NCI-H82 treated with DMSO at 0.1 percent for 48 hours (cell line): ENCODE data around the gene CRABP1.
A peak's percentile ranks its signal among the peaks of the same experiment; 100 is the strongest.

Experiments
- DNase-seq: peaks from one replicate; lab custom pipeline; 2025; ENCODE audit not compliant: unreplicated experiment; lab: John Stamatoyannopoulos, UW

The CRABP1 gene

DNA sequence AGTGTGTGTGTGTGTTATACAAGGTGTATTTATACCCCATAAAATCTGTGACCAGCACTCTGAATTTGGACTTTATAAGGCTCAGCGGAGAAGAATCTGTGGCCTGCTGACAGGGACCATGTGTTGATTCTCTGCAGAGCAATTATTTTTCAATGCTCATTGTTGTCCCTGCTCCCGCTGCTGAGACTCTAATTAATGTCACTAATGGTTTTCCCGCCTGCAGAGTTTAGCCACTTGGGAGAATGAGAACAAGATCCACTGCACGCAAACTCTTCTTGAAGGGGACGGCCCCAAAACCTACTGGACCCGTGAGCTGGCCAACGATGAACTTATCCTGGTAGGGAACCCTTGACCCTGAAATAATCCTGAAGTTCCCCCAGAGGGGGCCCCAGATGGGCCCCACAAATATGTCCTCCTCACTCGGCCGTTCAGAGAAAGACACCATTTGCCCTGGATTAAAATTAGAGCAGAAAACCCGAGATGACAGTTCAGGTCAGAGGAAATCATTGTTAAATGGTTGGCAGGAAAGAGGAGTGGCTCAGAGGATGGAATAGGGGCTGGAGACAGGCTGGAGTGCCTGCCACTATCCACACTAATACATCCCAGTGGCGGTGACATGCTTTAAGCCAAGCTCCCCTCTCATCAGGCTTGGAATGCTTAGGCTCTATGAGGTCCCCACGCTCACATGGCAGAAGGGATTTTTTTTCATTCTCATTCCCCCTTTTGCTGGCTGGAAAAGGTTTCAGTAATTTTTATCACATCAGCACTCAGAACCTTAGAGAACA is 3.3 kb downstream of the CRABP1 start:
- DNase-seq, result no peak

DNA sequence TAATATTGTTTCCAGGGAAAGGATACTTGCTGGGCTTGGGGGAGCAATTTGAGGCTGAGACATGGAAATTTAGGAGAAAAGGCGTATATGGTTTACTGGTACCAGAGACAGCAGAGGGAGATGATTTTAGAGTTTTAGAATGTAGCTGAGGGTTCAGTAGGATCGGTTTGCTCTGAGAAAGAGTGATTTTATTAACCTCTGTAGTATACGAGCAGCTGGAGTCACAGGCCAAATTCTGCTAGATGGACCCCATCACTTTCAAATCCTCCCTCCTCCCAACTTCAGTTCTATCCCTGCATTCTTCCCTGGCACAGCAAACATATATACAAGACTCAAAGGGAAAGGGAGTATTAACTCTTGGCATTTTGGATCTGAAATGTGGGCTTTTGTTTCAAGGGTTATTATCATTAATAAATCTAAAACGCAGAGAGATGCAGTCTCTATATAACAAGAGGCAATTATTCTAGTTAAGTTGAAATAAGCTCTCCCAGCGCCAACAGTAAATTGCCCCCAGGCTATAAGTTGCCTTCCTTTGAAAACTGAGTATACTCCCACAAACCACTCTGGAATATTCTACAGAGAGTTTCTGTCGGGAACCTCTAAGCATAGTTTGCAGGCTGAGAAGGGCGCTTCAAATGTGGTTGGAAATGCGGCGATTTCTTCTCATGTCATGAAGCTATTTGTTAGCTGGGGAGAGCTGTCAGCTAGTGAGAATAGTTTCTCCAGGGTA is 5.4 kb downstream of the CRABP1 start:
- no peak for DNase-seq

DNA sequence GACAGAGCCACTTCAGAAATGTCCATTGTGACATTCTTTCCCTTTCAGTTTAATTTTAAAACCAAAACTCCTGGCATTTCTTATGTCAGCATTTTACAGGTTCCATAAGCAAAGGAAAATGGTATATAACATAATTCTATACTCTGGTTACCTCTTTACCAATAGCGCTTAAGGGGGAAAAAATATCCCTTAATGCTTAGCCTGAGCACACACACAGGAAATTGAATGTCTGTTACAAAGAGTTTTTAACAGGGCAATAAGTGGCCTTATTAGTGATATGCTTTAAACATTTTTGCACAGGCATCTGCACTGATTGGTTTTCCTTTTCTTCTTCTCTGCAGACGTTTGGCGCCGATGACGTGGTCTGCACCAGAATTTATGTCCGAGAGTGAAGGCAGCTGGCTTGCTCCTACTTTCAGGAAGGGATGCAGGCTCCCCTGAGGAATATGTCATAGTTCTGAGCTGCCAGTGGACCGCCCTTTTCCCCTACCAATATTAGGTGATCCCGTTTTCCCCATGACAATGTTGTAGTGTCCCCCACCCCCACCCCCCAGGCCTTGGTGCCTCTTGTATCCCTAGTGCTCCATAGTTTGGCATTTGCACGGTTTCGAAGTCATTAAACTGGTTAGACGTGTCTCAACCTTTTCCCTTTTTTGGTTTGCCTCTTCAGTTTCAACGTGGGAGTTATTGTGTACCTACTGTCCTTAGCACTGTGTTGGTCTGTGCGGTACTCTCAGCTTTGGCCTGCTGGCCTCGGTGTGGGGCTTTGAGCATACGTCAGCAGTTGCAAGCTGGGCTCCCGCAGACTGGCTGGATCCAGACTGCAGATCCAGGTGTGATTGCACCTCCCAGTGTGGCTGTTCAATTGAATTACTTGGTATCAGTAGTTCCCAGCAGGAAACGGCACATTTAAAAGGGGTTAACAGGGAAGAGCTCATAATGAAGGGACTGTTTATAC is 7.7 kb downstream of the CRABP1 start:
- no peak for DNase-seq

DNA sequence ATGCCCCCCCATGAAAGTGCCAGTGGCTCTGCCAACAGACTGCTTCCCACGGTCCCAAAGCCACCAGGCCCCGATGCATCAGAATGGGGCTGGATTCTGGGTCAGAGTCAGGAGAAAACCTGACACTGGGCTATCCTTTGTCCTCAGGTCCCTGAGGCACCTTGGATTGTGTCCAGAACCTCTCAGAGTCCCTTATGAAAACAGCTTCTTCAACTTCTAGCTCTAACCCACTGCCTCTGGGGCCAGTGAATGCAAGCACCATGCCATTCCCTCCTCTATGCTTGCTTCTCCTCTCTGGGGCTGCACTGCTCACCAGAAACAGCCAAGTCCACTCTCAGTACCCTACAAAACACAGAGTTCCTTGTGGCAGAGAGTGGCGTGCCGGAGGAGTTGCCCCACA is 9.9 kb downstream of the CRABP1 start:
- DNase-seq, result no peak

DNA sequence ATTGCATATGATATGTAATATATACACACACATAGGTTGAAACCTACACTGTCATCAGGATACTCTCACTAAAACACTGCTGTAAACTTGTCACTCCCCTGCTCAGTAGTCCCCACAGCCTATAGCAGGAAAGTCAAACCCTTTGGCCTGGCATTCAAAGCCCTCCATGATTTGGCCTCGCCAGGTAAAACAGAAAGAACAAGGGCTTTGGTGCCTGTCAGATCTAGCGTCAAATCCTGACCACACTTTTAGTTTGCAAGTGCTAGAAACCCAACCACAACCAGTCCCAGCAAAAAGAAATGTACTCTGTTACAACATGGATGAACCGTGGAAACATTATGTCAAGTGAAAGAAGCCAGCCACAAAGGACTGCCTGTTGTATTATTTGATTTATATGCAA is 11.4 kb downstream of the CRABP1 start:
- DNase-seq, result no peak

DNA sequence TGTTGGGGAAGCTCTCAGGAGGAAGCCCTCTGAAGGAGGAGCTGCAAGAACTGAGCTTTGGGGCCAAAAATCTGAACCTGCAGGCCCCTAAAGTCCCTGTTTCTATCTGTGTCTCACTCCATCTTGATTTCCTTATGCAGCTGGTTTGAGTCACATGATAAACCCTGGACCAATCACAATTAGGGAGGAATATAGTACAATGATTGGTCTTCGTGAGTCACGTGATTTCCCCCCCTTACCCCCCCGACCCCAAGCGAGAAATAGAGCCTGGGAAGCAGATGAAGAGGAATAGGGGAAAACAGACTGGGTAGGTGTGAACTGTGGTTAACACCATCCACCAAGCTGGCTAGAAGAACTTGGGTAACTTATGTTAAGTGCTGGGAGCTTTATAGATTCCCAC is 12.9 kb downstream of the CRABP1 start:
- DNase-seq, result peak; percentile 33

DNA sequence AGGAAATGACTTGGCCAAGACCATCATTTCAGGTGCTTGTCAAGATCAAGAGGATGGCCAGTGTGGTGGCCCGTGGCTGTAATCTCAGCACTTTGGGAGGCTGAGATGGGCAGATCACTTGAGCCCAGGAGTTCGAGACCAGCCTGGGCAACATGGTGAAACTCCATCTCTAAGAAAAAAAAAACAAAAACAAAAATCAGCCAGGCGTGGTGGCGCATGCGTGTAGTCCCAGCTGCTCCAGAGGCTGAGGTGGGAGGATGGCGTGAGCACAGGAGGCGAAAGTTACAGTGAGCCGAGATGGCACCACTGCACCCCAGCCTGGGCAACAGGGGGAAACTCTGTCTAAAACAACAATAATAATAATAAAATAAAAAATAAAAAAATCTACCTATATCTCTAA is 15.0 kb downstream of the CRABP1 start:
- no peak for DNase-seq

DNA sequence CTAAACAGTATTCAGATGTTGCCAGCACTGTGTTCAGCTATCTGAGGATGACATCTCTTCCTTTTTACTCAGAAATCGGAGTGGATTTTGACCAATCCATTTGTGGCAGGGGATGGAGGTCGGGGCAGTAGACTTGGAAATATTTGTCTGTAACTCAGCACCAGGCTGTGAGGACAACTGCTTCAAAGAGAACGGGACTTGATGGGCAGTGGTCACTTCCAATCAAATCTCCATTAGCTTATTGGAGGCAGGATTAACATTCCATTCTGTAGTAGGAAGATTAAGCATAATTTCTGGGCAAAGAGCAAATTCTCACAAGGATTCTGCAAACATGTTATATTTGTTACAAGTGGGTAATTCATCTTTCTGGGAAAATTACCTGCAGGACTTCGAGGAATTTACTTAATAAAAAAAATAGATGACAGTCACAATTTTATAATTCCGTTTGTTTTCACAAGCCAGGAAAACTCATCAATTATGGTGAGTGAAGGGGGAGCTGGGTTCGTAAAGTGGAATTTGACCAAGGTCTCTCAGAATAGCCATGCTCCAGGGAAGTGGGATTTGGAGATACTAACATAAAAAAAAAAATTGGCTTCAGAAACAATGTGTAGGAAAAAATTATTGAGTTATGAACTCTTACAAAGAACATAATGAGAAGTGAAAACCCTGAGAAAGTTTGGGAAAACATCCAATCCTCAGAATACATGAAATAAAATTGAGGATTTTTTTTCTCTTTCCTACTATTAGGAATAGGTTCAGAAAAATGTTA is 18.1 kb downstream of the CRABP1 start:
- no peak for DNase-seq

DNA sequence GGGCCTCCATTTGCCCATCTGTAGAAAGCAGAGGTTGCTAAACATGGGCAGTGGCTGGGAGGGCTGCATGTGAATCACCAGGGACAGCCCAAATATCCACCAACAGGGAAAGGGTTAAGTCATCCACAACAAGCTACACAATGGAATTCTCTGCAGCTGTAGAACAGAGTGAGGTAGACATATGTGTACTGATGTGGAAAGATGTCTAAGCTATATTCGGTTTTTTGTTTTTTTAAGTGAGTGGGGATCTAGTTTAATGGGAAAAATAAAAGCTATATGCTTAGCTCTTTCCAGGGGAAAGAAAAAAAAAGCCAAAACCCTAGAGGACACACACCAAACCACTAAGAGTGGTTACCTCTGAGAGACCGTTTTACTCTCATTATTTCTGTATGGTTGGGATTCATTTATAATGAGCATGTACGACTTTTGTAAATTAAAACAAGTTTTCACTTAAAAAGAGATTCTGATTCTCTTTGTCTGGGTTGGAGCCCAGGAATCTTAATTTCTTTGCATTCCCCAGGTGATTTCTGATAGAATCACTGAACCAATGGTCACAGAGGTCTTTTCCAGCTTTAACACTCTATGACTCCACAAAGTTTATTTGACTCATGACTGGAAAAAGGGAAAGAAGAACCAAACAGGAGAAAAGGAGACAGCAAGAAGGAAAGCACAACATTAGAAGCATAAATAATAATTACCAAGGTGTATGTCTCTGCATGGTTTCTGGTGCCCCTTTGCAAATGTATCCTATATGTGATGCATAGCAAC is 19.1 kb downstream of the CRABP1 start:
- DNase-seq, result no peak

DNA sequence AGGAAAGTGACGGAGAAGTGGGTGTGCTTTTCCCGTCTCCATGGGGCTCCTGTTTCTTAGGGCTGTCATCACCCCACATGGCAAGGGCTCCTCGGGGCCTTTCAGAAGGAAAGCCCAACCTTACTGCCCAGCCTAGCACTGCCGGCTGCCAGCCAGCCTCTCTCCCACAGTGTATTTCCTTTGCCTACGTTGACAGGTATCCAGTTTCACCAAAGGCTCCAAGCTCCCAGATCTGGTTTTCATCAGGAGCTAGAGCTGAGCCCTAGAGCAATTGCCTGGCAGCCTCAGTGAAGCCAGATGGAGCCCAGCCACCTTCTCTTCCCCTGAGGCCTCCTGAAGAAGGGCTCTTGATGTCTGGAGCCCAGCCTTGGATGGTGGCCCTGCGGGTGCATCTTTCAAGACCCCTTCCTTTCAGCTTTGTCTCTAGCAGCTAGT is 20.2 kb downstream of the CRABP1 start:
- no peak for DNase-seq

DNA sequence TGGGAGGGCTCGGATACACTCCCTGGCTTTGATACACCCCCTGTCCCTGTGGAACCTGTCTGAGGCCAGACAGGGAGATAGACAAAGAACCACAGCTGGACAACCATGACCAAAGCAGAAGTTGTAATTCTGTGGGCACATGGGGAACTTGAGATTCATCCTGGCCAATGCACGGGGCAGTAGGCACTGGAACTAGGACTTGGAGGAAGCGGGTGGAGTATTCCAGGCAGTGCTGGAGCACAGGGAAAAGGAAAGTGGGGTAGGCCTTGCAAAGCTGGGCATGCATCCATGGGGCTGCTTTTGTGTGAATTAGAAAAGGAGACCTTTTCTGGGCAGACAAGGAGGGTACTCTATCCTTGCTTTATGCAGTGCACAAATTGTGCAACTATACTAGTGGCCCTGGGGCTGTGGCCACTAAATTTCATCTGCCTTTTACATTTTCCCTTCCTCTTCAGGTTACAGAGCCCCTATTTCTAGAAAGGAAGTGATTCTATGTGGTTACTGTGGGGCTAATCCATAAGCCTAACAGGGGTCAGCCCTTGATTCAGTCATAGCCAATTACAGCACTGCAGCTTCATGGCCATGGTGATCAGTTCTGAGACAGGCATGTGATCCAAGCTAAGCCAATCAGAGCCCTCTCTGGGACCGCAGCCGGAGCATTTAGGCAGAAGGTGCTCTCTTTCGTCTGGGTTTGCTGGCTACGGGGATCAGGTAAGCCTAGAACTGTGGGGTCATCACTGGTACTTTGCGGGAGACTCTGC is 21.0 kb downstream of the CRABP1 start:
- peak; percentile 45 for DNase-seq

DNA sequence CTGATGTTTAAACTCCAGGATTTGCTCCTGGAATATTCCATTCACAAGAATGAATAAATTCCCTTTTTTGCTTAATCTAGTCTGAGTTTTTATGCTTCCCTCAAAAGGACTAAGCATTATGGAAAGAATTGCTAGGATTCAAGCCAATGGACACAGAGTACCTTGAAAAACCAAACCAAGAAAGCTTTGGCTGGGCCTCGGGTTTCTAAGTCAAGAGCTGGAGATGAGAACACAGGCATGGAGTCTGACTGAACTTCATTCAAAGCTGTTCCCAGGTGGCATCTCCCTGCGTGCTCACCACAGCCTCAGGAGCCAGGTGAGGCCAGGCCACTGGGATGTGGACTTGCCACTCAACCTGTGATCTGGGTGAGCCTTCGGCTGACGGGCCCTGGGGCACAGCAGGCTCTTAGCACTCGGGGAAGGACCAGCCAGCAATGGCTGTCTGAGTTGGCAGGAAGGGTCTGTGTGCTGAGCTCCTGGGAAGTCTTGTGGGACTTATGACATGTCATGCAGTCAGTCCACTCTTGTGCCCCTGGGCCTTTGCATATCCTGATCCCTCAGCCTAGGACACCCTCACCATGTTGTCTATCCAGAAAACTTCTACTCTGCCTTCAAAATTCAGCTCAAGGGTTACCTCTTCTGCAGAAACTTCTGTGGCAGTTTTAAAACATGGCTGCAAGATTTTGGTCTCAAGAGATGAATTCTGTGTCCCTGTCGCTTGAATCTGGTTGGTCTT is 21.8 kb downstream of the CRABP1 start:
- DNase-seq, result no peak

DNA sequence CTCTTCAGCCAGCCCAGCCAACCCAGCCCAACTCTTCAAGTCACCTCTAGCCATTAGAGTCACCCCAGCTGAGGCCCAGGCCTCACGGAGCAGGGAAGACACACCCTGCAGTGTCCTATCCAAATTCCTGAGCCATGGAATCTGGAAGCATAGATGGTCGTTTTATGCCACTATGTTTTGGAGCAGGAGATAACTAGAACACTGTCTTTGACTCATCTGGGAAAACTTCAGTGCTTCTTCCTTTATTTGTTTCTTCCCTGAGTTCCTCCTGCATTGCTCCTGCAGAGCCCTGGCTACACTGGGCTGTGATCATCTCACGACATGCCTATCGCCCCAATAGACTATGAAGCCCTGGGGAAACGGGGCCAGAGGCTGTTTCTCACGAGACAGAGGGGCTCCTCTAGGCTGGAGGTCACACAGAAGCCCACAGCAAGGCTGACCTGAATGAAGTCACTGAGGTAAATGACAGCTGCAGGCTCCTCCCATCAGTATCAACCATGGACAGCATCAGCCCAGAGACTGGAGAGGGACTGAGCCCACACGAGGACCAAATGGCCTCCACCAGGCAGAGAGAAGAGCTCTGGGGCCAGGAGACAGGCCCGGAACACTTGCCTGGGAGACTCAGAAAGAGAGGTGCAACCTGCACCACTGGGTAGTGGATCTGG is 22.7 kb downstream of the CRABP1 start:
- no peak for DNase-seq

DNA sequence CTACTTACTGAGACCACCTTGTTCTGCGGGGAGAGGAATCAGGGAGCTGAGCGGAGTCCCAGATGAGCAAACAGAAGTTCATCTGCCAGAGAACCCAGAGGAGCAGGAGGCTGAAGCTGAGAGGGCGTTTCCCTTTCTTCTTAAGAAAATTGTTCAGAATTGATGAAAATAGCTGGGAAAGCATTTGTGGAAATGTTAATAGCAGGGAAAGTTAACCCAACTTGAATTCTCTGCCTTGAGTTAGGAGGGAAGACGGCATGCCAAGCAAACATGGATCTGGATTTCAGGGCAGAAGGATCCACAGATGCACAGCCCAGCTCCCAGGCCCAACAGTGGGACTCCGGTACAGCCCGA is 23.2 kb downstream of the CRABP1 start:
- no peak for DNase-seq

DNA sequence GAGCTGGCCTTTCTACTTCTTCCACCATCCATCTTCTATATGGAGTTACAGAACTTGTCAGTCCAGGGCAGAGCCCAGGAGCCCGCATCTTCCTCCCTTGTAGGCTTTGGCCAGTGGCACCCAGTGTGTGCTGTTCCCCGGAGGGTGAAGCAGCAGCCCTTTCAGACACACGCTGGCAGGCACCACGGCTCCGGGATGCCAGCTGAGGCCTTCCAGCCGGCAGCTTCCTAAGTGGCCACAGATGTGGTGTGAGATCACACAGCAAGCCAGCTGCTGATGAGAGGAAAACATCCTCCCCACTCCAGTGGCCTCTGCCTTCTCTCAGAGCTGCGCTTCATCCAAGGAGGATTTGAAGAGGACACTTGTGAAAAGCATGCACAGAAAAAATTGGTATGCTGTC is 24.1 kb downstream of the CRABP1 start:
- DNase-seq, result no peak

DNA sequence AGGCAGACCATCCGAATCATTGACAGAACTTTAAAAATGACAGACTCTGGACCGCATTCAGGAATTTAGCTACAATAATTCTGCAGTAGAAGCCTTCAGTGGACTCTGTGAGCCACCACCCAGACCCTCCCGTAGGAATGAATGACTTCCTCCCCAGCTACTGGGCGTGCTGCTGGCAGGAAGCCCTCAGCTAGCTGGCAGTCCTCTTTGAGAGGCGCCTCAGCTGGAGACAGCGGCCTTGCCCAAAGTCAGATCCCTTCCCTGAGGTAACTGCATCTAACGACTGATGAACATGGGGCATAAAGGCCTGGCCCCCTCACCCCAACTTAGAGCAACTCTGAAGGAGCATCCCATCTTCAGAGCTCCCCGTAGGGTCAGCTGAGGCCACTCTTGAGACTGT is 25.8 kb downstream of the CRABP1 start:
- DNase-seq, result no peak

DNA sequence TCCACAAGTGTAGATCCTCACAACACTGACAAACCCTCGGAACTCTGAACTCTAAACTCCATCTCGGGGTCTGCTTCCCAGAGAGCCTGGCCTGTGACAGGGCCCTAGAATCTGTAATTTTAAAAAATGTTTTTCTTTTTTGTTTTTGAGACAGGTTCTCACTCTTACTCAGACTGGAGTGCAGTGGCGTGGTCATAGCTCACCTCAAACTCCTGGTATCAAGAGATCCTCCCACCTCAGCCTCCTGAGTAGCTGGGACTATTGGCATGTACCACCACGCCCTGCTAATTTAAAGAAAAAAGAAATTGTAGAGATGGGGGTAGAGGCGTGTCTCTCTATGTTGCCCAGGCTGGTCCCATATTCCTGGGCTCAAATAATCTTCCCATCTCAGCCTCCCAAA is 26.2 kb downstream of the CRABP1 start:
- no peak for DNase-seq

DNA sequence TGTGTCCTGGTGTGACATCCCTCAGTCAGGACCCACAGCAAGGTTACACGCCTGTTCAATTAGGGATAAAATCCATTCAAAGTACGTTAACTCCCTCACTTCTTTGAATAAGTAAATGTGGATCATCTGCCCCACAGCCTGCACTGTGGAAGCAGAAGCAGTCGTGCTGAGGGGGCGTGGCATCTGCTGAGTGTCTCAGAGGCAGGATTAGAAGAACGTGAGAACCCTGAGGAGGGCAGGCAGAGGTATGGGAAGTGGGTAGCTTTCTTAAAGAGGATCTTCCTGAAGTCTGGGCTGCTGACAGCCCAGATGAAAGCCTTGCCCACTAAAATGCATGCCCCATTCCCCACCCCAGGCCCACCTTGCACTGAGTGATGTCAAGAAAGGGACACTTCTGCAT is 28.5 kb downstream of the CRABP1 start:
- DNase-seq, result peak; percentile 18
